ENCODE data around the gene CNTN6.

The CNTN6 gene

GRCh38 chr3:1421577-1421976 is 328.8 kb downstream of the CNTN6 start:
- H3K4me3 ChIP-seq (ENCODE audit: low read length) = no peak overlapping the region
- no peaks in the 10 kb centered on the region for H3K4me1 ChIP-seq (ENCODE audit: control insufficient read depth, insufficient read depth, low read length)
- no peak for DNase-seq (ENCODE audit: low read depth)
- H3K9ac ChIP-seq (ENCODE audit: low read length) = no peak overlapping the region
- no peaks in the 10 kb centered on the region for H3K36me3 ChIP-seq (ENCODE audit: control insufficient read depth, insufficient read depth, low read length, severe bottlenecking)
- no peaks in the 10 kb centered on the region for H3K9me3 ChIP-seq (ENCODE audit: control insufficient read depth, low read length)
- H3K27me3 ChIP-seq (replicated peaks; ENCODE audit: control insufficient read depth, insufficient read depth, low read length) = no peaks in the 10 kb centered on the region

GRCh38 chr3:1423566-1424089 is 330.8 kb downstream of the CNTN6 start:
- Histone ChIP-seq H3K27me3 (replicated peaks; ENCODE audit: control insufficient read depth, insufficient read depth, low read length) (no peaks in the 10 kb centered on the region), H3K9ac (ENCODE audit: low read length) (no peak overlapping the region), H3K9me3 (ENCODE audit: control insufficient read depth, low read length) (no peaks in the 10 kb centered on the region), H3K4me1 (ENCODE audit: control insufficient read depth, insufficient read depth, low read length) (no peaks in the 10 kb centered on the region), H3K4me3 (ENCODE audit: low read length) (no peak overlapping the region), H3K36me3 (ENCODE audit: control insufficient read depth, insufficient read depth, low read length, severe bottlenecking) (no peaks in the 10 kb centered on the region)
- no peak for DNase-seq (ENCODE audit: low read depth)

GRCh38 chr3:1439395-1439794 is 346.6 kb downstream of the CNTN6 start:
- Histone ChIP-seq H3K4me3 (ENCODE audit: low read length) (no peak overlapping the region), H3K9me3 (ENCODE audit: control insufficient read depth, low read length) (no peaks in the 10 kb centered on the region), H3K9ac (ENCODE audit: low read length) (no peak overlapping the region), H3K4me1 (ENCODE audit: control insufficient read depth, insufficient read depth, low read length) (no peaks in the 10 kb centered on the region), H3K27me3 (replicated peaks; ENCODE audit: control insufficient read depth, insufficient read depth, low read length) (no peaks in the 10 kb centered on the region), H3K36me3 (ENCODE audit: control insufficient read depth, insufficient read depth, low read length, severe bottlenecking) (no peaks in the 10 kb centered on the region)
- DNase-seq (ENCODE audit: low read depth) = no peak

GRCh38 chr3:1442271-1442670 is 349.4 kb downstream of the CNTN6 start:
- Histone ChIP-seq H3K4me1 (ENCODE audit: control insufficient read depth, insufficient read depth, low read length) (no peaks in the 10 kb centered on the region), H3K9ac (ENCODE audit: low read length) (no peak overlapping the region), H3K27me3 (replicated peaks; ENCODE audit: control insufficient read depth, insufficient read depth, low read length) (no peaks in the 10 kb centered on the region), H3K9me3 (ENCODE audit: control insufficient read depth, low read length) (no peaks in the 10 kb centered on the region), H3K36me3 (ENCODE audit: control insufficient read depth, insufficient read depth, low read length, severe bottlenecking) (no peaks in the 10 kb centered on the region), H3K4me3 (ENCODE audit: low read length) (no peak overlapping the region)
- no peak for DNase-seq (ENCODE audit: low read depth)

- H3K9me3 ChIP-seq (ENCODE audit: control insufficient read depth, low read length) = no peaks in the 10 kb centered on the region
- no peak overlapping the region for H3K9ac ChIP-seq (ENCODE audit: low read length)
- H3K27me3 ChIP-seq (replicated peaks; ENCODE audit: control insufficient read depth, insufficient read depth, low read length) = no peaks in the 10 kb centered on the region
- no peak for DNase-seq (ENCODE audit: low read depth)
- no peaks in the 10 kb centered on the region for H3K36me3 ChIP-seq (ENCODE audit: control insufficient read depth, insufficient read depth, low read length, severe bottlenecking)
- H3K4me1 ChIP-seq (ENCODE audit: control insufficient read depth, insufficient read depth, low read length) = no peaks in the 10 kb centered on the region
- H3K4me3 ChIP-seq (ENCODE audit: low read length) = no peak overlapping the region
These were observed 351.4 kb downstream of the CNTN6 start for GRCh38 chr3:1444195-1444594.

- no peaks in the 10 kb centered on the region for H3K27me3 ChIP-seq (replicated peaks; ENCODE audit: control insufficient read depth, insufficient read depth, low read length)
- DNase-seq (ENCODE audit: low read depth) = no peak
- no peaks in the 10 kb centered on the region for H3K36me3 ChIP-seq (ENCODE audit: control insufficient read depth, insufficient read depth, low read length, severe bottlenecking)
- no peak overlapping the region for H3K9ac ChIP-seq (ENCODE audit: low read length)
- H3K9me3 ChIP-seq (ENCODE audit: control insufficient read depth, low read length) = no peaks in the 10 kb centered on the region
- H3K4me3 ChIP-seq (ENCODE audit: low read length) = no peak overlapping the region
- no peaks in the 10 kb centered on the region for H3K4me1 ChIP-seq (ENCODE audit: control insufficient read depth, insufficient read depth, low read length)
These were observed 353.7 kb downstream of the CNTN6 start for GRCh38 chr3:1446531-1446930.

GRCh38 chr3:1447452-1447851 is 354.6 kb downstream of the CNTN6 start:
- Histone ChIP-seq H3K4me1 (ENCODE audit: control insufficient read depth, insufficient read depth, low read length) (no peaks in the 10 kb centered on the region), H3K9ac (ENCODE audit: low read length) (no peak overlapping the region)

GRCh38 chr3:1448443-1448842 is 355.6 kb downstream of the CNTN6 start:
- Histone ChIP-seq H3K4me3 (ENCODE audit: low read length) (no peak overlapping the region), H3K27me3 (replicated peaks; ENCODE audit: control insufficient read depth, insufficient read depth, low read length) (no peaks in the 10 kb centered on the region)

More at GRCh38 chr3:1447452-1447851, 354.6 kb downstream of the CNTN6 start:
- no peaks in the 10 kb centered on the region for H3K9me3 ChIP-seq (ENCODE audit: control insufficient read depth, low read length)
- no peaks in the 10 kb centered on the region for H3K36me3 ChIP-seq (ENCODE audit: control insufficient read depth, insufficient read depth, low read length, severe bottlenecking)
- no peaks in the 10 kb centered on the region for H3K27me3 ChIP-seq (replicated peaks; ENCODE audit: control insufficient read depth, insufficient read depth, low read length)
- no peak for DNase-seq (ENCODE audit: low read depth)
- no peak overlapping the region for H3K4me3 ChIP-seq (ENCODE audit: low read length)

More at GRCh38 chr3:1448443-1448842, 355.6 kb downstream of the CNTN6 start:
- Histone ChIP-seq H3K9ac (ENCODE audit: low read length) (no peak overlapping the region), H3K36me3 (ENCODE audit: control insufficient read depth, insufficient read depth, low read length, severe bottlenecking) (no peaks in the 10 kb centered on the region), H3K4me1 (ENCODE audit: control insufficient read depth, insufficient read depth, low read length) (no peaks in the 10 kb centered on the region), H3K9me3 (ENCODE audit: control insufficient read depth, low read length) (no peaks in the 10 kb centered on the region)
- DNase-seq (ENCODE audit: low read depth) = no peak
